ENCODE data around the gene AKR1D1.

GRCh38 chr7:138079137-138079536 is 2.9 kb downstream of the AKR1D1 start:
- no peak for TF ChIP-seq CTCF (IDR thresholded peaks at IDR 0.05; ENCODE audit: borderline replicate concordance, extremely low read depth, low read length, poor library complexity, severe bottlenecking)
- TF ChIP-seq EZH2 (IDR thresholded peaks at IDR 0.05; ENCODE audit: borderline replicate concordance, low read depth, low read length, severe bottlenecking): no peak

Data from DND-41 (cell line).